Hematopoietic multipotent progenitor cell (in vitro differentiated cells): ENCODE results near the gene ACOX1. TPM values are rescaled to one million over a fixed set of nuclear protein-coding genes. Genes with fewer than 3 reads are reported as not detected.

Source experiments
- DNase-seq, 3 donors: peaks; one replicate each; pipeline ENCODE4 v3.0.0-alpha.2; 2011 to 2015; ENCODE audit warnings: low read depth in 2 of 3, low spot score in 2 of 3
- total RNA-seq: library from RNA; depleted of rRNA; stranded (reverse); fragments of >200 nt; gene quantifications from one replicate; pipeline ENCODE4 v1.2.3, GENCODE V29; 2012

The ACOX1 gene
- total RNA-seq, 1 donor: 42.5 TPM

GRCh38 chr17:75913537-75914210 lies 65.3 kb downstream of the ACOX1 start:
- DNase-seq: no peak

- DNase-seq: no peak
Observed at GRCh38 chr17:75910699-75911098, 68.3 kb downstream of the ACOX1 start.

- DNase-seq: peak in 1 of 3 donors; percentile 28
Observed at GRCh38 chr17:75909812-75910274, 69.1 kb downstream of the ACOX1 start.

- no peak for DNase-seq
Observed at GRCh38 chr17:75909051-75909811, 69.7 kb downstream of the ACOX1 start.

- no peak for DNase-seq
Observed at GRCh38 chr17:75908201-75908600, 70.8 kb downstream of the ACOX1 start.

- DNase-seq: no peak
Observed at GRCh38 chr17:75906143-75906884, 72.7 kb downstream of the ACOX1 start.

GRCh38 chr17:75904749-75905521 lies 74.0 kb downstream of the ACOX1 start, which contains the start of gene MRPL38:
Gene MRPL38 (minus strand): TSS chr17:75904884. CDS start chr17:75904875, 9 bp downstream.
- DNase-seq: peak; percentile 93 to 97 (median 95)

GRCh38 chr17:75902406-75902805 lies 76.6 kb downstream of the ACOX1 start:
- no peak for DNase-seq

GRCh38 chr17:75901727-75902126 lies 77.2 kb downstream of the ACOX1 start:
- DNase-seq: no peak

GRCh38 chr17:75900691-75901533 lies 78.1 kb downstream of the ACOX1 start:
- no peak for DNase-seq

- no peak for DNase-seq
Observed at GRCh38 chr17:75899767-75900468, 79.0 kb downstream of the ACOX1 start.

GRCh38 chr17:75899353-75899752 lies 79.6 kb downstream of the ACOX1 start:
- no peak for DNase-seq

GRCh38 chr17:75898791-75899190 lies 80.2 kb downstream of the ACOX1 start:
- DNase-seq: no peak

- no peak for DNase-seq
Observed at GRCh38 chr17:75898065-75898464, 80.9 kb downstream of the ACOX1 start.

GRCh38 chr17:75897160-75898019 lies 81.6 kb downstream of the ACOX1 start:
- DNase-seq: no peak

- peak; percentile 62 to 87 (median 82) for DNase-seq
Observed at GRCh38 chr17:75896415-75897159, 82.4 kb downstream of the ACOX1 start, which contains the start of gene TRIM65. Gene TRIM65 (minus strand): TSS chr17:75896951. CDS start chr17:75896937, 14 bp downstream.
